ENCODE data around the gene NDUFB4.
A peak's percentile ranks its signal among the peaks of the same experiment; 100 is the strongest.
"Not testable (repeated sequence)": the region's sequence is repeated elsewhere in the genome, so short reads cannot be mapped to it uniquely, and the experiment has no call there.

The NDUFB4 gene

DNA sequence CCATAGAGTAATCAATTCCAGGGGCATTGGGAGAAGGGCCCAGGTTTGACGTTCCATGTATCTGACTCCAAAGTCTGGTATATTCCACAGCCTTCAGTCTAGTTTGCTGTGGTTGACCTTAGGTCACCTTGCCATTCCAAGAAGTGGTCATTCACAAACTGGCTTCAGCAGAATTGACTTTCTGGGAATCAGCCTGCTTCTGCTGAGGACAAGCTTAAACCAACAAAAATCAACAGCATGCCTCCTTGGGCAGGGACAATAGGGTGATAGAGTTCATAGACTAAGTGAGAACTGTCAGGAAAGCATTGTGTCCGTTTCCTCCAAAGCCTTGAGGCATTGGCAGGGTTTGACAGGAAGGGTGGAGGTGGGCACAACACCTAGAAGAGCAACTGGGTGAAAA is 24.1 kb upstream of the NDUFB4 start:
- DNase-seq, result no peak

- no peak for DNase-seq
Measured at GRCh38 chr3:120587332-120587975, 8.7 kb upstream of the NDUFB4 start.

DNA sequence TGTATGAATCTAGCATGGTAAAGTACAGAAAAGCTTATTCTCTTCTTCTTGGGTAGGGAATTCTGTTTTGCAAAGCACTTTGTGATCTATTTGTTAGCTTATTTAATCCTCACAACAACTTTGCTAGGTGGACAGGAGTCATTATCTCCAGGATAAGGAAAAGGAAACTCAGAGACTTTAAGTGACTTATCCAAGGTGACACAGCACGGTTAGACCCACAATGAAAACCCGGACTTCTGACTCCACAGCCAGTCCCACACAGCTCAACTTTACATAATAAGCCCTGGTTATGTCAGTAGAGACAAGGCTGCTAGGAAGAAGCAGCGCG is 384 bp upstream of the NDUFB4 start:
- DNase-seq, result no peak

GRCh38 chr3:120596853-120597223 is 702 bp downstream of the NDUFB4 start:
- DNase-seq, result no peak

DNA sequence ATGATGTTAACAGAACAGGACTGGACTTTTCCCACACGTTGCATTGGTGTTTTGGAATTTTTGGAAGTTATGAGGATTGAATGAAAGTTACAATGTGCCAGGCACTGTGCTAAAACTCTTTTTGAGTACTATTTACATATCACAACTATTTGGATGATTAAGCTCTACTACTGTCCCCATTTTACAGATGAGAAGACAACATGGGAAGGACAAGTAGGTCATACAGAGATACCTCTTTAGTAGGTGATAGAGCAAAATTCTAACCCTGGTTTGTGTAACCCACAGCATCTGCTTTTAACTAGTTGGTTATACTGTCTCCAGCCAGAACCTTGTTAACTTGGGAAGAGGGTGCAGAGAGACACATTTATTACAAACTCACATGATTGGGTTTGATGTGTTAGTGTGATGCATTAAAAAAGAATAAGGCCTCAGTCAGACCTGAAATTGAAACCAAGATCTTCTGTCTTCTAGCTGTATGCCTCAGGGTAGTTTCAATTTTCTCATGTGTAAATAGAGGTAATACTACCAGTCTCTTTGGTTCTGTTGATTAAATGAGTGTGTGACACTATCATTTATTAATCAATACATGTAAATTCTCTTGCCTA is 1.4 kb downstream of the NDUFB4 start:
- no peak for DNase-seq

DNA sequence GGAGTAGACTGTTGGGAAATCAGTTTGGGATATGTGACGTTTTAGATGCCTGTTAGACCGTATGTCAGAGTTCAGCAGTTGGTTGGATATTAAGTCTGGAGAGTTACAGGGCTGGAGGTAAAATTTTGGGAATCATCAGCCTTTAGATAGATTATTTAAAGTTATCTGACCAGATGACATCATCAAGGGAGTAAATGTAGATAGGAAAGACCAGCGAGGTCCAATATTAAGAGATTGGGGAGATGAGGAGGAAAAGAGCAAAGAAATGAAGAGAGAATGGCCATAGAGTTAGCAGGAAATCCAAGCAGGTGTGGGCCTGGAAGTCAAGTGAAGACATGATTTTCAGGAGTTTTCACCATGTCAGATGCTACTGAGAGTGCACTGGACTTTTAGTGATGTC is 3.1 kb downstream of the NDUFB4 start:
- DNase-seq, result no peak

DNA sequence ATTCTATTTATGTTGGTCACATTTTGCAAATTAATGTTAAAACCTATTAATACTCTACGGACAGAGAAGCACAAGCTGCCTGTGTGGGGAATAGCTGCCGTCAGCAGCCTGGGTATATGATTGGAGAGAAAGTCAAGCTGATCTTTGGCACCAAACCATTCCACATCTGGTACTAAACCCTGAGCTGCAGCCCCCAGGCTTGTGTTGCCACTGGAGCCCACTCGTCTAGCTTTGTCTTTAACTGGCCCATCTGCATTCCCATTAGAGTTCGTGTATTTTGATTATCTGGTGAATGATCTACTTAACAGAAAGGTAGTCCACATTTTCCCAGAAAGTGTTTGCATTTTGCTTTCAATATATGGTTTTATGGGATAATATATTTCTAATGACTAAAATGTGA is 5.4 kb downstream of the NDUFB4 start:
- no peak for DNase-seq

DNA sequence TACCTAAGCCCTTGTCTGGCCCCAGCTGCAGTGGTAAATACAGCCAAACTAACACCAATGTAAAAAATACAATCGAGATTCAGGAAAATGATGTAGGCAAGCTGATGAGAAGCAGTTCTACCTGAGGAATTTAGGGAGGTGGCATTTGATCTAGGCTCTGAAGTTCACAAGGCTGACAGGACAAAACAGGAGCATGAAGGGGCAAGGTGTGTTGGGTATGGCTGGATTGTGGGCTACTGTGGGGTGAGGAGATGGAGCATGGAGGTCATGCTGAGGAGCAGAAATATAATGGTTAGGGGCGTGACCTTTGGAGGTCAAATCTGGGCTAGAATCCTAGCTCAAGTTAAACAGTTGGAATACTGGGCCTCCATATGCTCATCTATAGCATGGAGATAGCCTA is 6.5 kb downstream of the NDUFB4 start:
- DNase-seq, result no peak

DNA sequence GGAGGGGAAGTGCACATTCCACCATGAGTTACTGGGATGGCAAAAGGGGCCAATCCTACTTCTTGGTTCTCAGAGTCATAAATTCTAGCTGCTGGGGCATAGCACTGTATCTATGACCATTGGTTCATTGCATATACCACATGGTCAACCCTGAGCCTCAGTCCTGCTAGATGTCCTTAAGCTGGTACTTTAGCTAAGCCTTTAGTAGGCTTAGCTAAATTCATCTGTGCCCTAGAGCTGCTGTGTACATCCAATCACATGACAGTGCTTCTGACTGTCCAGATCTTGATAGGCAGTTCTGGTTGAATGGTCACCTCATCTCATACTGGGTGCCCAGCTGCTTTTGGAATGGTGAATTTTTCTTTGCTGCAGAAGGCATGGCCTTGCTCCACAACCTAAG is 8.2 kb downstream of the NDUFB4 start:
- no peak for DNase-seq

DNA sequence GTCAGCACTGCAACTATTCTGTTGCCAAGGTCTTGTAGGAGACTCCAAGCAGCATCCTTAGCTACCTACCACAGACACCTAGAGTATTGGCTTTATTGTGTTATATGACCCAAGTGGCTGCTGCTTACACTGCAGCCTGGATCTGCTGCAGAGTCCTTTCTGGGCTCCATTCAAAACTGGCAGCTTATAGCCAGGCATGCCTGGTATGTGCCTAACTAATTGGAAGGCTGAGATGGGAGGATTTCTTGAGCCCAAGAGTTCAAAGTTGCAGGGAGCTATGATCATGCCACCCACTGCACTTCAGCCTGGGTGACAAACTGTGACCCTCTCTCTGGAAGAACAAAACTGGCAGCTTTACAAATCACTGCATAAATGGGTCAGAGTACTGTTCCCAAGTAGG is 8.6 kb downstream of the NDUFB4 start:
- no peak for DNase-seq

DNA sequence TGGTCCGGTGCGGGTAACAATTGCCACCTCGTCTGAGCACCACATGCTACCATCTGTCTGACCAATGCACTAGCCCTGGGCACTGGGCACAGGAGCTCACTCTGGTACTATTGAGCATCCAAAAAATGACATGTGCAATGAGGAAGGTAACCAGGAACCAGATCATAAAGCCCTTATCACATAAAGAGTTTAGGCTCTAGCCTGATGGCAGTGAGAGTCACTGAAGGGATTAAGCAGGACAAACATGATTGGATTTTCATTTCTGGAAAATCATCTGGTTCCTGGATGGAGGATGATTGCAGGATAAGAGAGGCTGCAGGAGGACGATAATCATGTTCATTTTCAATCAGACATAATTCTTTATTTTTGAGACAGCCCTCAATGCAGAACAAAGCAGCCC is 12.4 kb downstream of the NDUFB4 start:
- DNase-seq, result no peak

- DNase-seq, result no peak
Measured at GRCh38 chr3:120614765-120615164, 18.6 kb downstream of the NDUFB4 start.

- no peak for DNase-seq
Measured at GRCh38 chr3:120615847-120616609, 19.9 kb downstream of the NDUFB4 start.

GRCh38 chr3:120616745-120617144 is 20.6 kb downstream of the NDUFB4 start:
- DNase-seq, result not testable (repeated sequence)

GRCh38 chr3:120622457-120622856 is 26.3 kb downstream of the NDUFB4 start:
- no peak for DNase-seq

GRCh38 chr3:120622870-120623726 is 27.0 kb downstream of the NDUFB4 start:
- DNase-seq, result peak; percentile 28

DNA sequence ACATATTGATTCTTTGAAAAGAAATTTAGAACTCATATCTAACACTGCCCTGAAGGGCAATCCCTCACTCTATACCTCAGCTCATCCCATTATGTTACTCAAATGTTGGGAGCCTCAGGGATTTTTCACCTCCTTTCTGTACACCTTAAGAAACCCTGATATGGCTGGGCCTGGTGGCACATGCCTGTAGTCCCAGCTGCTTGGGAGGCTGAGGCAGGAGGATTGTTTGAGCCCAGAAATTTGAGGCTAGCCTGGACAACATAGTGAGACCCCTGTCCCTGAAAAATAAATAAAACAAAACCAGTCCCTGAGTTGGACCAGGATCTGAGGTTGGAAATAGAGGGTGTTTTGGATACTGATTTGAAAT is 27.6 kb downstream of the NDUFB4 start:
- DNase-seq, result no peak

DNA sequence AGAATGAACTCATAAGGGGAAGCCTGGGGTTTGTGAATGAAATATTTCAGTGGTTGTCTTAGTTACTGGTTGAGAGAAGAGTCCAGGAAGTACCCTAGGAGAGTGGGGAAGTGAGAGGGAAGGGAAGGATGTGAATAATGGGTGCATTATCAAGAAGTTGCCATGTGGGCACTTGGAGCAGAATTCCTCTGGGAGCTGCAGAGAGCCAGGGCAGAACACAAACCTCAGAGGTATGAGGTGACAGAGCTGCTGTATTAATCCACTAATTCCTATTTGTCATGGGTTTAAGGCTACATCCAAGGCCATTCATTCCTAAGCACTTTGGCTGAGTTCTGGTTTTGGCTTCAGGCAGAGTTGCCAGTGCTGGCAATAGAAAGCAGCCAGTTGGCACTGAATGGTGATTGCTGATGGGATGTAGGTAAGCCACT is 29.0 kb downstream of the NDUFB4 start:
- no peak for DNase-seq

DNA sequence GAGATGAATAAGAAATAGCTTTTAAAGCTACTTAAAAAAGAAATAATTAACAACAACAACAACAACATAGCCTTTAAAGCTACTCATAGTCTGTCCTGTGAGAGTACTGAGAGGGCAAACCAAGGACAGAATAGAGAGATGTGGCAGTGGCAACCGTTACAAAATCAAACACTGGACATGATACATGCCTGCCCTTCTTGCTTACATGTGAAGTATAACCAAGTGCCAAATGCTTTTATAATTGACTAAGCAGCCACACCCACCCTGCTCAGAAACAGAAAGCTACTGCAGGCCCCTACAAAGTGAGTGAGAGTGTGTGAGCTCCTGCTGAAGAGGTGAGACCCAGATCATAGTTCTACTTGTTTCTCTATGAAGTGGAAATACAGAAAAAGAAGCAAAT is 38.4 kb downstream of the NDUFB4 start:
- no peak for DNase-seq

DNA sequence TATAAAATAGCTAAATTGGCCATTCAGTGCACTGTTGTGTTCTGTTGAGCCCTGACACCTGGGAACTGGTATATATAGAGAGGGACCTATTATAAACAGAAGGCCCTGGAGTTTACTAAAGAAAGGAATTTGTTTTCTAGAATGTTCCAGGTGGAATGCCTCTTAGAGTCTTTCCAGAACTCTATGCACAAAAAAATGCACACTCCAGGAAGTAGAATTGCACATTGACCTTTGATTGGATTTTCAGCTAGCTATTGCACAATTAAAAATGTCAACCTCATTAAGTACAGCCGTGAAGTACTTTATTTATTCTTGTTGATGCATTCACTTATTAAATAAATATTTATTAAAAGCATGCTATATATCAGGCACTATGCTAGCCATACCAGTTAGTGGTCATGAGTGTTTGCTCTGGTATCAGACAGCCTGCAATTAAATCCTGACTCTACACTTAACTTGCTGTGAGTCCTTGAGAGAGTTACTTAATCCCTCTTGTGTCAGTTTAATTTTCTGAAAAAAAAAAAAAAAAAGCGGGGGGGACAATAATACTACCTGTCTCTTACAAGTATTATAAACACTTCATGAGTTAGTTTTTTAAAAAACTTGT is 40.8 kb downstream of the NDUFB4 start:
- DNase-seq, result no peak

DNA sequence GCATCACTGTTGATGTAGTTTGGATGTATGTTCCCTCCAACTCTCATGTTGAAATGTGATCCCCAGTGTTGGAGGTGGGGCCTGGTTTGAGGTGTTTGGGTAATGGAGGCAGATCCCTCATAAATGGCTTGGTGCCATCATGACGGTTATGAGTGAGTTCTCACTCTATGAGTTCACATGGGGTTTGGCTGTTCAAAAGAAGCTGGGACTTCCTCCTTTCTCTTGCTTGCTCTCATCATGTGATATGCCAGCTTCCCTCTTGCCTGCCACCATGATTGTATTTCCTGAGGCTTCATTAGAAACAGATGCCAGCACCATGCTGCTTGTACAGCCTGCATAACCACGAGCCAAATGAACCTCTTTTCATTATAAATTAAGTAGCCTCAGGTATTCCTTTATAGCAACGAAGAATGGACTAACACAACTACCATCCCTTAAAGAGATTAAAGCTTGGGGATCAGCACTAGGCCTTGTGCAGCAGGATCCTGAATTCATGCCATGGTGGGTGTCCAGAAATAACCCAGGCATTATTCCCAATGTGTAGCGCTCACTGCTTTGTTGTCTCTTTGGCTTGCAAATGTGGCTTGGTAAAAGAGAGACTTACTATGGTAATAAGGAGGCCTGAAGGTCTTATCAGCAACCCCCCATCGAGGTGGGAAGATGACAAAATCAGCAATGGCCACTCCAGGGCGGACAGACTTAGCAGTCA is 41.9 kb downstream of the NDUFB4 start:
- DNase-seq, result no peak

DNA sequence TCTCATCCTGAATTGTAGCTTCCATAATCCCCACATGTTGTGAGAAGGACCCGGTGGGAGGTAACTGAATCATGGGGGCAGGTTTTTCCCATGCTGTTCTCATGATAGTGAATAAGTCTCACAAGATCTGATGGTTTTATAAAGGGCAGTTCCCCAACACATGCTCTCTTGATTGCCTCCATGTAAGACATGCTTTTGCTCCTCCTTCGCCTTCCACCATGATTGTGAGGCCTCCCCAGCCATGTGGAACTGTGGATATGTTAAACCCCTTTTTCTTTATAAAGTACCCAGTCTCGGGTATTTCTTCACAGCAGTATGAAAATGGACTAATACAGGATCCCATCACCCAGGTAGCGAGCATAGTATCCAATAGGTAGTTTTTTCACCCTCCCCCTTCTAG is 42.7 kb downstream of the NDUFB4 start:
- not testable (repeated sequence) for DNase-seq

- no peak for DNase-seq
Measured at GRCh38 chr3:120640231-120640630, 44.1 kb downstream of the NDUFB4 start.
